ENCODE data around the gene FOXN3.

Gene FOXN3

GRCh38 chr14:89325959-89326358 is 91.1 kb downstream of the FOXN3 start:
- no peak for DNase-seq

GRCh38 chr14:89325299-89325883 is 91.6 kb downstream of the FOXN3 start:
- no peak for DNase-seq

- DNase-seq: no peak
Measured at GRCh38 chr14:89324501-89325298, 92.3 kb downstream of the FOXN3 start.

- no peak for DNase-seq
Measured at GRCh38 chr14:89320381-89321000, 96.5 kb downstream of the FOXN3 start.

GRCh38 chr14:89319687-89320086 is 97.3 kb downstream of the FOXN3 start:
- no peak for DNase-seq

GRCh38 chr14:89317051-89317691 is 99.9 kb downstream of the FOXN3 start:
- no peak for DNase-seq

- no peak for DNase-seq
Measured at GRCh38 chr14:89315493-89316470, 101.3 kb downstream of the FOXN3 start.

- no peak for DNase-seq
Measured at GRCh38 chr14:89314274-89314673, 102.8 kb downstream of the FOXN3 start.

- no peak for DNase-seq
Measured at GRCh38 chr14:89312932-89313331, 104.1 kb downstream of the FOXN3 start.

- DNase-seq: no peak
Measured at GRCh38 chr14:89310211-89310610, 106.8 kb downstream of the FOXN3 start.

- DNase-seq: no peak
Measured at GRCh38 chr14:89309670-89310177, 107.3 kb downstream of the FOXN3 start.

- no peak for DNase-seq
Measured at GRCh38 chr14:89308232-89308959, 108.6 kb downstream of the FOXN3 start.

GRCh38 chr14:89307409-89307808 is 109.6 kb downstream of the FOXN3 start:
- DNase-seq: no peak

- no peak for DNase-seq
Measured at GRCh38 chr14:89304972-89305703, 111.9 kb downstream of the FOXN3 start.

- DNase-seq: no peak
Measured at GRCh38 chr14:89304561-89304960, 112.5 kb downstream of the FOXN3 start.

GRCh38 chr14:89303456-89304435 is 113.3 kb downstream of the FOXN3 start:
- no peak for DNase-seq

- no peak for DNase-seq
Measured at GRCh38 chr14:89302396-89302950, 114.6 kb downstream of the FOXN3 start.

- DNase-seq: no peak
Measured at GRCh38 chr14:89299587-89299986, 117.4 kb downstream of the FOXN3 start.
